Measurements from ENCODE around the gene RTEL1. TPM values are rescaled to one million over a fixed set of nuclear protein-coding genes. Genes with fewer than 3 reads are reported as not detected.

The RTEL1 gene
- total RNA-seq, 1 donor from 2014 or later: 16.6 TPM

GRCh38 chr20:63687419-63688178 is 29.5 kb downstream of the RTEL1 start:
- DNase-seq (ENCODE audit: low read depth): no peak

GRCh38 chr20:63688228-63689045 is 30.3 kb downstream of the RTEL1 start:
- no peak for DNase-seq (ENCODE audit: low read depth)

GRCh38 chr20:63689046-63690002 is 31.2 kb downstream of the RTEL1 start:
- no peak for DNase-seq (ENCODE audit: low read depth)

- no peak for DNase-seq (ENCODE audit: low read depth)
Measured at GRCh38 chr20:63690003-63690897, 32.1 kb downstream of the RTEL1 start.

- DNase-seq (ENCODE audit: low read depth): peak; percentile 42
Measured at GRCh38 chr20:63690898-63691710, 33.0 kb downstream of the RTEL1 start.

- DNase-seq (ENCODE audit: low read depth): peak; percentile 85
Measured at GRCh38 chr20:63691711-63692435, 33.8 kb downstream of the RTEL1 start.

GRCh38 chr20:63692436-63693082 is 34.4 kb downstream of the RTEL1 start:
- peak; percentile 66 for DNase-seq (ENCODE audit: low read depth)

- no peak for DNase-seq (ENCODE audit: low read depth)
Measured at GRCh38 chr20:63693083-63693732, 35.1 kb downstream of the RTEL1 start.

GRCh38 chr20:63693733-63694583 is 35.8 kb downstream of the RTEL1 start:
- no peak for DNase-seq (ENCODE audit: low read depth)

GRCh38 chr20:63694584-63695423 is 36.7 kb downstream of the RTEL1 start:
- no peak for DNase-seq (ENCODE audit: low read depth)

- DNase-seq (ENCODE audit: low read depth): no peak
Measured at GRCh38 chr20:63695424-63696305, 37.6 kb downstream of the RTEL1 start.

GRCh38 chr20:63696306-63696627 is 38.2 kb downstream of the RTEL1 start:
- no peak for DNase-seq (ENCODE audit: low read depth)

GRCh38 chr20:63696628-63697356 is 38.7 kb downstream of the RTEL1 start, which contains the start of gene TNFRSF6B:
TSS of gene TNFRSF6B (plus strand) at chr20:63696652. CDS start at chr20:63696768, 116 bp downstream.
- DNase-seq (ENCODE audit: low read depth): no peak

GRCh38 chr20:63697357-63697867 is 39.3 kb downstream of the RTEL1 start:
- no peak for DNase-seq (ENCODE audit: low read depth)

All from myocyte (in vitro differentiated cells).